GM19463 (cell line): ENCODE measurements around the gene TAS2R46.
"Not testable (repeated sequence)": the region's sequence is repeated elsewhere in the genome, so short reads cannot be mapped to it uniquely, and the experiment has no call there.

Experiments used
- ATAC-seq: cut with Tn5 transposase; IDR thresholded peaks from one replicate; pipeline ENCODE4 v1.9.1; 2021; ENCODE audit warnings: mild to moderate bottlenecking, moderate library complexity; ENCODE audit not compliant: unreplicated experiment

The TAS2R46 gene, protein sequence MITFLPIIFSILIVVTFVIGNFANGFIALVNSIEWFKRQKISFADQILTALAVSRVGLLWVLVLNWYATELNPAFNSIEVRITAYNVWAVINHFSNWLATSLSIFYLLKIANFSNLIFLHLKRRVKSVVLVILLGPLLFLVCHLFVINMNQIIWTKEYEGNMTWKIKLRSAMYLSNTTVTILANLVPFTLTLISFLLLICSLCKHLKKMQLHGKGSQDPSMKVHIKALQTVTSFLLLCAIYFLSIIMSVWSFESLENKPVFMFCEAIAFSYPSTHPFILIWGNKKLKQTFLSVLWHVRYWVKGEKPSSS

DNA sequence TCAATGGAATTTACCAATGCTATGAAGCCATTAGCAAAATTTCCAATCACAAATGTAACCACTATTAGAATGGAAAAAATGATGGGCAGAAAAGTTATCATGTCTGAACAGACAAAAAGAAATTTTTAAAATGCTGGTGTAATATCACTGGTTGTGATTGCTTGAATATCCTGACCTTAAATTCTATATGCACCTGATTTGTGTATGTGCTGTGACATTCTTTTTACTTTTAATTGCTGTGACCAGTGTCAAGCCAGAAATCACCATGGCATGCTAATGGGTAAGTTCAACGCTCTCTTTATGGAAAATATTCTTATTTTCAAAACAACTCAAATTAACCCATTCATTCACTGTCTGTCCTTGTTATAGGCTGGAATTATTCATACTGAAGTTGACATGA lies at the start of gene TAS2R46:
Gene TAS2R46 (minus strand): TSS at position 101 of the 400 bp plus-strand sequence. CDS start 0 bp downstream, at position 101.
- not testable (repeated sequence) for ATAC-seq

DNA sequence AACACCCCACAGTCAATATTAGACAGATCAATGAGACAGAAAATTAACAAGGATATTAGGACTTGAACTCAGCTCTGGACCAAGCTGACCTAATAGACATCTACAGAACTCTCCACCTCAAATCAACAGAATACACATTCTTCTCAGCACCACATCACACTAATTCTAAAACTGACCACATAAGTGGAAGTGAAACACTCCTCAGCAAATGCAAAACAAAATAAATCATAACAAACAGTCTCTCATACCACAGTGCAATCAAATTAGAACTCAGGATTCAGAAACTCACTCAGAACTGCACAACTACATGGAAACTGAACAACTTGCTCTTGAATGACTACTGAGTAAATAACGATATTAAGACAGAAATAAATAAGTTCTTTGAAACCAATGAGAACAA lies 49.1 kb upstream of the TAS2R46 start:
- not testable (repeated sequence) for ATAC-seq

DNA sequence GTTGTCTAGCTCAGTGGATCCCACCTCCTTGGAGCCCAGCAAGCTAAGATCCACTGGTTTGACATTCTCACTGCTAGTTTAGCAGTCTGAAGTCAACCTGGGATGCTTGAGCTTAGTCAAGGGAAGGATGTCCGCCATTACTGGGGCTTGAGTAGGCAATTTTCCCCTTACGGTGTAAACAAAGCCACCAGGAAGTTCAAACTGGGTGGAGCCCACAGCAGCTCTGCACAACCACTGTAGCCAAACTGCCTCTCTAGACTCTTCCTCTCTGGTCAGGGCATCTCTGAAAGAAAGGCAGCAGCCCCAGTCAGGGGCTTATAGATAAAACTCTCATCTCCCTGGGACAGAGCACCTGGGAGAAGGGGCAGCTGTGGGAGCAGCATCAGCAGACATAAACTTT lies 46.8 kb upstream of the TAS2R46 start:
- no peak for ATAC-seq

DNA sequence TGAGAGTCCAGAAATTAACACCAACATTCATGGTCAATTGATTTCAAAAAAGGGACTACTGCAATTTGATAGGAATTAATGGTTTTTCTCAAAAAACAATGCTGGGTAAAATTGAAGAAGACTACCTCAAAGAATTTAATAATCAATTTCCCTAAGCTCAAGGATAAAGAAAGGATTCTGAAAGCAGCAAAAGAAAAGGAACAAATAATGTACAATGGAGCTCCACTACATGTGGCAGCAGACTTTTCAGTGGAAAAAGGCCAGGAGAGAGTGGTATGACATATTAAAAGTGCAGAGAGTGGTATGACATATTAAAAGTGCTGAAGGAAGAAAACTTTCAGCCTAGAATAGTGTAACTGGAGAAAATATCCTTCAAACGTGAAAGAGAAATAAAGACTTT lies 45.6 kb upstream of the TAS2R46 start:
- no peak for ATAC-seq

DNA sequence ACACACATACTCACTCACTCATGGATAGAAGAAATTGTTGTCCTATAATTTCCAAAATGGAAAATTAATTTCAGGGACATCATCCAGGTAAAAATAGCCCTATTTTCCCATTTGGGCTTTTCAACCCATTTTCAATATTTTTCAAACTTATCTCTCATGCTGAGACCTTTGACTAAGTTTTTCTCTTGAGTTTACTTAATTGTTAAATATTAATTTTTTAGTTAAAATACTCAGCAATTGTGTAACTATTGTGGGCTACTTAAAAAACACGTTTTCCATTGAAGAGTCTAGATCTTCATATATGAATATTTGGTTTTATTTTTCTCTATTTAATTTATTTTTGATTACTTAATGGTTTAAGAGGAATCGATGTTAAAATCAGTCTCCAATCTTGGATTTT lies 44.2 kb upstream of the TAS2R46 start:
- ATAC-seq: no peak

DNA sequence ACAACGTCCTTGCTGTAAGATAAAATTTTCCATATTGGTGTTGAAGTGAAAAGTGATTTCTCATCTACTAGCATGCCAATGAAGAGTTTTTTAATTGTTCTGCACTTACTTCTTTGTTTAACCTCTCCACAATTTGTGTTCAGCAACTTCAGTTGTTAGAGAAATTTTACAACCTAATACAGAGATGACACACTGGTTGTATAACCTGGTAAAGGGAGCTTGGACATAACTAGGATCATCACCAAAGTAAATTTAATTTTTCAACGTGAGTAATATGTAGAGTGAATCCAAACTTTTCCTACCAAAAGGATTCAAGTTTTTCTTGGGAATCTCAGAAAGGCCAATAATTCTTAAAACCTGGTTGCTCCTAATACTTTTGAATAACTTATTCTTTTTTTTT lies 43.5 kb upstream of the TAS2R46 start:
- no peak for ATAC-seq

DNA sequence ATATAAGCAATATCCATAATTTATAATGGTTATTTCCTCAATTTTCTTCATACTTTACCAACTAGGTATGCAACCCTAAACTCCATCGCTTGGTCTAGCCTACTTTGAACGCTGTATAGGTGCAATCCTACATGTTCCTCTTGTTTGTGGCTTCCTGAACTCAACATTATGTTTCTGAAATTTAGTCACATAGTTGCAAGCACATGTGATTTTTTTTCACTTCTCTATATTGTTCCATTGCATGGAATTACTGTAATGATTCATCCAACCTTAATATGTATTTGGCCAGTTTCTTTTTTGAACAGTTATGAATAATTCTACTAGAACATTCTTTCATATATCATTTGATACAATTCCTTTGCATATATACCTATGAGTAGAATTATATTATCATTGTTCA lies 32.8 kb upstream of the TAS2R46 start:
- not testable (repeated sequence) for ATAC-seq

DNA sequence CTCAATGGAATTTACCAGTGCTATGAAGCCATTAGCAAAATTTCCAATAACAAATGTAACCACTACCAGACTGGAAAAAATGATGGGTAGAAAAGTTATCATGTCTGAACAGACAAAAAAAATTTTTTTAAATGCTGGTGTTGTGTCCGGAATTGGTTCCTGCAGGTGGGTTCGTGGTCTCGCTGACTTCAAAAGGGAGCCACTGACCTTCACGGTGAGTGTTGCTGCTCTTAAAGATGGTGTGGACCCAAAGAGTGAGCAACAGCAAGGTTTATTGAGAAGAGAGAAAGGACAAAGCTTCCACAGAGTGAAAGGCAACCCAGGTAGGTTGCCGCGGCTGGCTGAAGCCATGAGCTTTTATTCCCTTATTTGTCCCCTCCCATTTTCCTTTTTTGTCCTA lies 30.0 kb upstream of the TAS2R46 start, which contains the start of gene TAS2R43:
Gene TAS2R43 (minus strand): TSS at position 186 of the 400 bp plus-strand sequence. CDS start 84 bp downstream, at position 102.
- no peak for ATAC-seq

DNA sequence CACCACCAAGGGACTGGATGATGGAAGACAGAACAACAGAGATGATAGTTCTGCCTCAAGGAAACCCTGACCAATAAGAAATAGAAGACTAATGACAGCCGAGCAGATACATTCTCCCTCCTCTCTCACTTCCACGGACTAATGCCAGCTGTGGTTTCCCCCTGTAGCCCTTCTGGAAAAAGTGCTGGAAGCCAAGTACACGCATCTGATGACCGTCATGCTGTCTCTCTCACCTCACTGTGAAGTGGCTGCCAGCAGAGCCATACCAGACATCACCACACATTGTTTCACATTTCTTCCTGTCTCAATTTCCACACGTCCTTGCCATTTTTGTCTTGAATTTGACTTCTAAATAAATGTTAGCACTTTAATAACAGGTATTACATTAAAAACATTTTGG lies 27.2 kb upstream of the TAS2R46 start:
- no peak for ATAC-seq

DNA sequence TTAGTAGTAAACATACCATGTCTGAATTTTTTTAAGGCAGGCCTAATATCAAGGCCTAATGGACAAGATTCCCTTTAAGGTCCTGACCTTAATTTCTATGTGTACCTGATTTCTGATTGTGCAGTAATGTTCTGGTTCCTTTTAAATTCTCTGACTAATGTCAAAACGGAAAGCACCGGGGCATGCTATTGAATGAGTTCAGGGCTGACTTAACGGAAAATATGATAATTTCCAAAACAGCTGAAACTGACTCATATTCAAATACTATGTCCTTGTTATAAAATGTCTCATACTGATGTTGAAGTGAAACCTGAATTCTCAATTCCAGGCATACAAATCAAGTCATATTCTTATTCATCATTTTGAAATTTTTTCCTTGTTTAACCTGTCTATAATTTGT lies 23.3 kb upstream of the TAS2R46 start:
- peak; percentile 89 for ATAC-seq

DNA sequence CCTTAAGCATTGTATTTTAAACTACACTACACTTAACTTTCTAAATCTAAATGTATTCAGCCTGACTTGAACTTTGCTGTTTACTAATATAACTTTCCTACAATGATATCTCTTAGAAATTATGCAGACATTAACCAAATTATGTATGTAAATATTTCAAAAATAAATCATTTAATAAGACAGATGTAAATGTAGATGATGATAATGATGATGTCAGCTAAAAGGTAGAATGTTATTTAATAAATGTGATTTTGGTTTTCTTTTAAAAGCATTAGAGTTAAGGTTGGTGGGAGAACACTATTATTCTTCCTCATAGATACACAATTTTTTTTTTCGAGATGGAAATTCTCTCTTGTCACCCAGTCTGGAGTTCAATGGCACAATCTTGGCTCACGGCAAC lies 19.9 kb upstream of the TAS2R46 start:
- ATAC-seq: no peak

DNA sequence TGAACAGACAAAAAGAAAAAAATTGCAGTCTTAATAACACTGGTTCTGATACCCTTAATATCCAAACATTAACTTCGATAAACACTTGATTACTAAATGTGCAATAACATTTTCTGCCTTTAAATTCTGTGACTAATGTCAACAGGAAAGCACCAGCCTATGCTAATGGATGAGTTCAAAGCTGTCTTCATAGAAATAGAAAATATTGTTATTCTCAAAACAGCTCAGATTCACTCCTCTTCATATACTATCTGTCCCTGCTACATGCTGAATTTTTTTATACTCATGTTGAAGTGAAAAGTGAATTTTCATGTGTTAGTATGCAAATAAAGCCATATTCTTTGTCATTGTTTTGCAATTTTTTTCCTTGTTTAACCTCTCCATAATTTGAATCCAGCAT lies 16.2 kb upstream of the TAS2R46 start:
- ATAC-seq: no peak

DNA sequence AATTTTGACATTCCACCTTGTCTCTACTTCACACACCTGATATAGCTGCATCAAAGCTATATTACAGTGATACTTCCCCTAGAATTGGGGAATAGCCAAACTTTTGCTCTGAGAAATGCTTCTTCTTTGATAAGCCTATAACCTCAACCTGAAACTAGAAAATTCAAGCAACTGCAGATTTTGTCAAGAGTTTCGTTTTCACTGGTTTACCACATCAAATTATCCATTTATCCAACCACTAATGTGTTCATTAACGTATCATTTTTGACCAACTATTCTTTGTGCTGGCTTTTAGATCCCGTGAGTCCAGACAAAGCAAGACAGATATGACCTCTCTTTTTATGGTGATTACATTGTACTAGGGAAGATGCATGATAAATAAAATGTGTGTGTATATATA lies 13.5 kb upstream of the TAS2R46 start:
- peak; percentile 66 for ATAC-seq

DNA sequence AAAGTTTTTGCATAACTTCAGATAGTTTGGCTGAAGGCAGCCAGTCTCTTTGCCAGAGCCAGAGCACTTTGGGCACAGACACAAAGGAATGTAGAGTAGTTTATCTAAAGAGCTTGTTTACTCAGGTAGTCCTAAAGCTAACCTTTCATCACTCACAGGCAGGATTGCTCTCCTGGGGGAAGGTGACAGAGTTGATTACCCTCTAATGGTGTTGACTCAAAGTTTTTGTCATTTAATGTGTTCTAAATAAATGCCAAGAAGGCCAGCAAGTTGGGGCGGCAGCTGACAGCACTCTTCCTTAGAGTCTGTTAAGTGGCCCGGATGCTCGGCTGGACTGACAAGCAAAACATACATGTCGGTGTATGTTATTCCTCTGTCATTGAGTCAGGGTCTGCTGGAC lies 9.3 kb upstream of the TAS2R46 start:
- no peak for ATAC-seq

DNA sequence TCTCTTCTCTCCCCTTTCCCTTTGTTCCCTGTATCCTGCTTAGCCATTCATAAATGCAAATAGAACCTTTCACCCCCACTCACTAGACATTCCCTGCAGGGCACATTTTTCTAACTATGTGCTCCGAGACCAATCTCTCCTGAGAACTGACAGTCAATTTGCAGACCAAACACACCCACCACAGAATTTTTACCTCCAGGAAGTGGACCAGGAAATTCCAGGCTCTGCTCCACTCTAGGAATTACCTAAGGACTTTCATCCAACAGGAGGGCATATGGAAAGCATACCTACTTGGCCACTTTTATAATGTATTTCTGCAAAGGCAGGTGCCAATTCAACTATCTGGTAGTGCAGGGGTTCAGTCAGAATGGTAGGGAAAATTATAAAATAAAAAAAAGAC lies 8.9 kb upstream of the TAS2R46 start:
- no peak for ATAC-seq

DNA sequence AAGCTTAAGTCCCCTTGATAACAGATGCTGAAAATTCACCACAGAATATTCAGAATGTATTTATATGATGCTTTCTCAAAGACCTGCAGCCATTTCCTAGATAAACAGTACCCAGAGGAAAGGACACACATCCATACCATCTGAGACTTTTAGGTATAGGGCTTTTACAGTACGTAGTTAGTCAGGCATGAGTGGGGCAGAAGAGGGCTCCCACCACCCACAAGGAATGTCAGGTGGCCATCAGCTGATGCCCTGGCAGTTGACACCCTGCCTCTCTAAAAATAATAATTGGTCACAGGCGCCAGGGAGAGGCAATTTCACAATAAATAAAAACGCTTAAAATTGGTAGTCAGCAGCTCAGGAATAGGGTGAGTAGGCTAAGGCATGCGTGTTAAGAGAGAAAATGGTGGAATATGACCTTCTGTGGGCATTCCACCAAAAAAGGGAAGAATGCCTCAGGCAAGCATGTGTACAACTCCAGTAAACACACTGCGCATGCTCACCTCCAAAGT lies 7.8 kb upstream of the TAS2R46 start:
- ATAC-seq: no peak

DNA sequence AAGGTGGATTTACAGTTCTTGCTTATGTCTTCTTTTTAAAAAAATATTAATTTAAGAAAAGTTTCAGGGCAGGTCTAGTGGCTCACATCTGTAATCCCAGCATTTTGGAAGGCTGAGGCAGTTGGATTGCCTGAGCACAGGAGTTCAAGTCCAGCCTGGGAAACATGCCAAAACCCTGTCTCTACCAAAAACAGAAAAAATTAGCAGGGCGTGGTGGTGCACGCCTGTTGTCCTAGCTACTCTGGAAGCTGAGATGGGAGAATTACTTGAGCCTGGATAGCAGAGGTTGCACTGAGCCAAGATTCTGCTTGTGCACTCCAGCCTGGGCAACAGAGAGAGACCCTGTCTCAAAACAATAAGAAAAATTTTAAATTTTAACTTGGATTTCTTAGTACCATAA lies 5.4 kb upstream of the TAS2R46 start:
- ATAC-seq: no peak

DNA sequence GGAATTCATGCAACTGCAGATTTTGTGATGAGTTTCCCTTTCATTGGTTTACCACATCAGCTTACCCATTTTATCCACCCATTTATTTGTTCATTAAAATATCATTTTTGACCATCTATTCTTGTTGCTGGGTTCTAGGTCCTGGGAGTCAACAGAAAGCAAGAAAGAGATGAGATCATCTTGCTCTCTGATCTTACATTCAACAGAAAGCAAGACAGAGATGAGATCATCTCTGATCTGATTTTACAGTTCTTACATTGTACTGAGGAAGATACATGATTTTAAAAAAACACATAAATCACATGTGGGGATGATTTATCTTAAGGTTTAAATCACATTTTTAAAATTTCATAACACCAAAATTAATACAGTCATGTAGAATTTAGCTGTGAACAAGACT lies 2.3 kb downstream of the TAS2R46 start:
- ATAC-seq: no peak

DNA sequence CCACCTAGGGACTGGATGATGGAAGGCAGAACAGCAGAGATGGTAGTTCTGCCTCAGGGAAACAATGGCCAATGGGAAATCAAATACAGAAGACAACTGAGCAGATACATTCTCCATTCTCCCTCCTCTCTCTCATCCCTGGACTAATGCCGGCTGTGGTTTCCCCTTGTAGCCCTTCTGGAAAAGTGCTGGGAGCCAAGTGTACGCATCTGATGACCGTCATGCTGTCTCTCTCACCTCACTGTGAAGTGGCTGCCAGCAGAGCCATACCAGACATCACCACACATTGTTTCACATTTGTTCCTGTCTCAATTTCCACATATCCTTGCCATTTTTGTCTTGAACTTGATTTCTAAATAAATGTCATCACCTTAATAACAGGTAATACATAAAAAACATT lies 3.1 kb downstream of the TAS2R46 start:
- ATAC-seq: no peak

DNA sequence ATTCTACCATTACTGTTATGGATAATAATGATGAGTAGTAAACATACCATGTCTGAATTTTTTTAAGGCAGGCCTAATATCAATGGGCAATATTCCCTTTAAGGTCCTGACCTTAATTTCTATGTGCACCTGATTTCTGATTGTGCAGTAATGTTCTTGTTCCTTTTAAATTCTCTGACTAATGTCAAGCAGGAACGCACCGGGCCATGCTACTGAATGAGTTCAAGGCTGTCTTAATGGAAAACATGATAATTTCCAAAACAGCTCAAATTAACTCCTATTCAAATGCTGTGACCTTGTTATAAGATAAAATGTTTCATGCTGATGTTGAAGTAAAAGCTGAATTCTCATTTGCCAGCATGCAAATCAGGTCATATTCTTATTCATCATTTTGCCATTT lies 6.8 kb downstream of the TAS2R46 start:
- no peak for ATAC-seq

DNA sequence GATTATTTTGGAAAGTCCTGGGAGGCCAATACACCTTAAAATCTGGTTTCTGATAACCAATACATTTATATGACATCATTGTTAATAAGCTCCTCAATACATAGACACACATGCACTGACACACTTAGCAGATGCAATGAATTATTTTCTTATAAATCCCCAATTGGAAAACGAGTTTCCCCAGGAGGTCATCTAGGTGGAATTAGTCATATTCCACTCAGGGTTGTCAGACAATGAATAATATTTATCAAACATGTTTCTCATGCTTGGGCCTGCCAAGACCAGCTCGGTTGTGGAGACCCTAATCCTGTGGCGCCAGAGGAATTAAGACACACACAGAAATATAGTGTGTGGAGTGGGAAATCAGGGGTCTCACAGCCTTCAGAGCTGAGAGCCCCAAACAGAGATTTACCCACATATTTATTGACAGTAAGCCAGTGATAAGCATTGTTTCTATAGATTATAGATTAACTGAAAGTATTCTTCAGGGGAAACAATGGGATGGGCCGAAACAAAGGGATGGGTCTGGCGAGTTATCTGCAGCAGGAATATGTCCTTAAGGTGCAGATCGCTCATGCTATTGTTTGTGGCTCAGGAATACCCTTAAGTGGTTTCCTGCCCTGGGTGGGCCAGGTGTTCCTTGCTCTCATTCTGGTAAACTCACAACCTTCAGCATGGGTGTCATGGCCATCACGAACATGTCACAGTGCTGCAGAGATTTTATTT lies 12.1 kb downstream of the TAS2R46 start:
- not testable (repeated sequence) for ATAC-seq

DNA sequence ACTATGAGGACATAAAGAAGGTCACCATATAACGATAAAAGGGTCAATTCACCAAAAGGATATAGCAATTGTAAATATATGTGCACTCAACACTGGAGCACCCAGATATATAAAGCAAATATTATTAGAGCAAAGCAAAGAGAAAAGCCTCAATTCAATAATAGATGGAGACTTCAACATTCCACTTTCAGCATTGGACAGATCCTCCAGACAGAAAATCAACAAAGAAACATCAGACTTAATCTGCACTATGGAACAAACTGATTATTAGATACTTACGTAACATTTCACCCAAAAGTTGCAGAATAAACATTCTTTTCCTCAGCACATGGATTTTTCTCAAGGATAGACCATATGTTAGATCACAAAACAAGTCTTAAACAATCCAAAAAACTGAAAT lies 20.7 kb downstream of the TAS2R46 start:
- not testable (repeated sequence) for ATAC-seq
